ENCODE measurements around the gene TPBGL. TPM values are rescaled to one million over a fixed set of nuclear protein-coding genes. Genes with fewer than 3 reads are reported as not detected.
A peak's percentile ranks its signal among the peaks of the same experiment; 100 is the strongest.

The TPBGL gene
- total and polyA plus RNA-seq, 2 of the 4 experiments (the other 2 are of a cell fraction), result not detected

- no peaks in the 10 kb centered on the region for H3K9me3 ChIP-seq (ENCODE audit: control insufficient read depth, insufficient read depth, low read length)
- 1% methylated on average over 101 of the region's 140 CpGs; no CpG with 5 or more reads in 1 of the 2 experiments for WGBS, 2 experiments (ENCODE audit: extremely low coverage in 2 of 2, insufficient read length in 1 of 2)
- H3K4me3 ChIP-seq (ENCODE audit: insufficient read depth, low read depth, low read length), result peak overlapping the region; percentile 51
- no peak overlapping the region for H2BK5ac ChIP-seq (ENCODE audit: low read depth, low read length, poor library complexity, severe bottlenecking)
- H3K56ac ChIP-seq (ENCODE audit: extremely low read depth, insufficient read depth, low read length), result no peak overlapping the region
- in situ Hi-C loops (cut with MboI; ENCODE audit: low sequenced_read_pairs), result no loop called here
- peak; percentile 99 for ATAC-seq (ENCODE audit: low read depth)
- H2AFZ ChIP-seq (replicated peaks; ENCODE audit: low read length, poor library complexity), result peak overlapping the region; percentile 97
- CTCF ChIA-PET, result interaction anchor here (0.5 to 2.4 kb wide), 17 partner anchors 9 to 309 kb away, joined by 3 to 10 read pairs (median 4); no protein-coding TSS in a partner anchor
- BruUV-seq (replicated peaks), result no TSS peak
- TF ChIP-seq CEBPB (IDR thresholded peaks at IDR 0.05; ENCODE audit: low read depth, low read length) (0 out of 2 replicates have a peak, but pooled peaks have one; percentile 9), FOS (IDR thresholded peaks at IDR 0.05; ENCODE audit: low read depth, low read length) (no peak), CHD1 (IDR thresholded peaks at IDR 0.05; ENCODE audit: low read depth, low read length) (no peak), MAFK (IDR thresholded peaks at IDR 0.05; ENCODE audit: low read depth, low read length) (no peak), POLR2A (IDR thresholded peaks at IDR 0.05; ENCODE audit: low read depth, low read length) (no peak), RAD21 (IDR thresholded peaks at IDR 0.05; ENCODE audit: low read length) (peak; percentile 66), RCOR1 (IDR thresholded peaks at IDR 0.05; ENCODE audit: insufficient replicate concordance, low read length) (no peak), NFE2L2 (IDR thresholded peaks at IDR 0.05; ENCODE audit: low read depth, low read length) (no peak), CTCF (conservative IDR thresholded peaks at IDR 0.05; ENCODE audit: low read depth, low read length) (peak; percentile 99), MAZ (IDR thresholded peaks at IDR 0.05; ENCODE audit: borderline replicate concordance, low read depth, low read length) (peak; percentile 89; the same call in 1 of the 2 replicates), USF2 (IDR thresholded peaks at IDR 0.05; ENCODE audit: low read depth, low read length) (peak; percentile 57; the same call in 1 of the 2 replicates), SMC3 (IDR thresholded peaks at IDR 0.05; ENCODE audit: low read depth, low read length) (peak; percentile 79)
- intact Hi-C loops (cut with micrococcal nuclease), result loop anchor here (2.0 kb wide), 2 partner anchors 96 to 218 kb away; no protein-coding TSS in a partner anchor
- peaks cover 88% of the 10 kb centered on the region for H3K27me3 ChIP-seq (ENCODE audit: control insufficient read depth, insufficient read depth, low read length)
- H4K5ac ChIP-seq (ENCODE audit: low read depth, low read length), result no peak overlapping the region
- H2BK120ac ChIP-seq (ENCODE audit: low read depth, low read length), result no peak overlapping the region
- no peak overlapping the region for H3K4ac ChIP-seq (ENCODE audit: low read depth, low read length)
- no peak overlapping the region for H2BK20ac ChIP-seq (ENCODE audit: low read depth, low read length)
- no peaks in the 10 kb centered on the region for H3K4me1 ChIP-seq (ENCODE audit: control insufficient read depth, insufficient read depth, low read length)
- H3K14ac ChIP-seq (replicated peaks; ENCODE audit: low read depth, low read length), result no peak overlapping the region
- DNase-seq, result peak; percentile 80
- dilution Hi-C loops (cut with HindIII; ENCODE audit: low sequenced_read_pairs, unreplicated experiment), result no loop called here
- no peak overlapping the region for H2AK9ac ChIP-seq (replicated peaks; ENCODE audit: low read depth, low read length, poor library complexity)
- no peak overlapping the region for H3K27ac ChIP-seq (ENCODE audit: insufficient read depth, low read length)
- H4K91ac ChIP-seq (ENCODE audit: insufficient read depth, low read depth, low read length), result no peak overlapping the region
- no peaks in the 10 kb centered on the region for H3K36me3 ChIP-seq (ENCODE audit: control insufficient read depth, insufficient read depth, low read length)
- no peak overlapping the region for H3K23ac ChIP-seq (ENCODE audit: low read depth, low read length)
- no peak overlapping the region for H2BK15ac ChIP-seq (ENCODE audit: low read depth, low read length)
- H3K4me2 ChIP-seq (ENCODE audit: low read depth, low read length), result peak overlapping the region; percentile 74; the same call in 1 of the 2 replicates
- H2AK5ac ChIP-seq (ENCODE audit: low read depth, low read length), result no peak overlapping the region
- H3K79me1 ChIP-seq (ENCODE audit: low read depth in 1 of 2, low read length in 2 of 2), result no peaks in the 10 kb centered on the region
- no peaks in the 10 kb centered on the region for H3K9me1 ChIP-seq (ENCODE audit: insufficient read depth, low read length)
- H4K20me1 ChIP-seq (ENCODE audit: insufficient read depth, low read length), result no peaks in the 10 kb centered on the region; the same call in 1 of the 2 replicates
- no peak overlapping the region for H3K9ac ChIP-seq (ENCODE audit: low read depth, low read length)
- H3K18ac ChIP-seq (ENCODE audit: low read depth, low read length), result no peak overlapping the region
- no peak overlapping the region for H4K8ac ChIP-seq (ENCODE audit: low read depth in 2 of 2, low read length in 2 of 2)
- POLR2A ChIA-PET (ENCODE audit: unreplicated experiment), result no interaction called here
Measured at GRCh38 chr11:75241036-75241905, 697 bp downstream of the TPBGL start.

Measured in IMR-90 (cell line).